ENCODE results near the gene FZD1.
A peak's percentile ranks its signal among the peaks of the same experiment; 100 is the strongest.

The FZD1 gene

GRCh38 chr7:91264046-91264923 lies at the start of gene FZD1:
Gene FZD1, plus strand, starts transcription at chr7:91264433. Its CDS starts 448 bp downstream, at chr7:91264881.
- peak; percentile 98 for DNase-seq

- no peak for DNase-seq
These were observed 37.8 kb upstream of the FZD1 start for GRCh38 chr7:91226411-91226810.

- DNase-seq = no peak
These were observed 35.9 kb upstream of the FZD1 start for GRCh38 chr7:91228327-91228726.

- DNase-seq = peak; percentile 23
These were observed 35.2 kb upstream of the FZD1 start for GRCh38 chr7:91228927-91229558.

- no peak for DNase-seq
These were observed 34.1 kb upstream of the FZD1 start for GRCh38 chr7:91230100-91230499.

GRCh38 chr7:91230503-91230902 lies 33.7 kb upstream of the FZD1 start:
- no peak for DNase-seq

- no peak for DNase-seq
These were observed 31.0 kb upstream of the FZD1 start for GRCh38 chr7:91233212-91233611.

- no peak for DNase-seq
These were observed 28.9 kb upstream of the FZD1 start for GRCh38 chr7:91235211-91235832.

- DNase-seq = no peak
These were observed 25.0 kb upstream of the FZD1 start for GRCh38 chr7:91239171-91239604.

- DNase-seq = no peak
These were observed 24.5 kb upstream of the FZD1 start for GRCh38 chr7:91239772-91240171.

- no peak for DNase-seq
These were observed 23.8 kb upstream of the FZD1 start for GRCh38 chr7:91240376-91240941.

GRCh38 chr7:91242097-91242844 lies 22.0 kb upstream of the FZD1 start:
- peak; percentile 30 for DNase-seq

GRCh38 chr7:91243591-91244301 lies 20.5 kb upstream of the FZD1 start:
- peak; percentile 91 for DNase-seq

- DNase-seq = no peak
These were observed 16.7 kb upstream of the FZD1 start for GRCh38 chr7:91247500-91247899.

- no peak for DNase-seq
These were observed 15.2 kb upstream of the FZD1 start for GRCh38 chr7:91248996-91249395.

- DNase-seq = no peak
These were observed 14.6 kb upstream of the FZD1 start for GRCh38 chr7:91249506-91250233.

GRCh38 chr7:91250706-91251105 lies 13.5 kb upstream of the FZD1 start:
- DNase-seq = no peak

GRCh38 chr7:91251877-91252276 lies 12.4 kb upstream of the FZD1 start:
- no peak for DNase-seq

GRCh38 chr7:91263384-91264045 lies 718 bp upstream of the FZD1 start:
- peak; percentile 80 for DNase-seq

GRCh38 chr7:91264924-91265681 lies 870 bp downstream of the FZD1 start:
- peak; percentile 65 for DNase-seq
